PFSK-1 (cell line): ENCODE results near the gene QTRT2.

Experiments
- FOXP2 ChIP-seq: optimal IDR thresholded peaks from 2 replicates; pipeline ENCODE3; 2011; ENCODE audit warnings: borderline replicate concordance, control low read depth, inconsistent platforms; ENCODE audit not compliant: insufficient read depth; ENCODE audit errors: extremely low read length, extremely low read depth
- POLR2AphosphoS5 ChIP-seq: IDR thresholded peaks from 2 replicates; pipeline ENCODE4 v1.6.1; 2012; ENCODE audit warnings: low read depth, mild to moderate bottlenecking, control low read depth, low read length, moderate library complexity
- REST ChIP-seq, 2 experiments: IDR thresholded peaks; 2 replicates each; pipeline versions ENCODE4 v1.6.1 to v1.8.0; 2011 to 2012; ENCODE audit warnings: low read depth in 2 of 2, low read length in 2 of 2, control low read depth in 1 of 2, inconsistent platforms in 1 of 2, mild to moderate bottlenecking in 1 of 2, moderate library complexity in 1 of 2; ENCODE audit not compliant: insufficient read depth in 1 of 2
- SIN3A ChIP-seq: IDR thresholded peaks from 2 replicates; pipeline ENCODE4 v1.6.1; 2012; ENCODE audit warnings: mild to moderate bottlenecking, low read length, moderate library complexity, borderline replicate concordance; ENCODE audit not compliant: insufficient read depth
- TAF1 ChIP-seq: IDR thresholded peaks from 2 replicates; pipeline ENCODE4 v1.6.1; 2012; ENCODE audit warnings: low read length, control low read depth, borderline replicate concordance; ENCODE audit not compliant: insufficient read depth

GRCh38 chr3:114126461-114126860, 69.9 kb downstream of the QTRT2 start:
- no peak for TF ChIP-seq SIN3A
- no peak for TF ChIP-seq REST (IDR thresholded peaks at IDR 0.05; ENCODE audit: insufficient read depth in 1 of 2, low read depth in 2 of 2, low read length in 2 of 2)
- no peak for TF ChIP-seq POLR2AphosphoS5
- TF ChIP-seq TAF1 = no peak
- no peak for TF ChIP-seq FOXP2
